Endothelial cell (in vitro differentiated cells): ENCODE results near the gene DISC1. TPM values are rescaled to one million over a fixed set of nuclear protein-coding genes. Genes with fewer than 3 reads are reported as not detected.
A peak's percentile ranks its signal among the peaks of the same experiment; 100 is the strongest.

Experiments
- DNase-seq: peaks from one replicate; pipeline ENCODE4 v3.0.0; 2021; ENCODE audit warnings: low spot score
- H3K27ac Mint-ChIP-seq: one replicate; pipeline ENCODE4 v1.8.0; 2021; ENCODE audit warnings: mixed read lengths, inconsistent platforms; ENCODE audit not compliant: unreplicated experiment
- H3K27me3 Mint-ChIP-seq: one replicate; pipeline ENCODE4 v1.8.0; 2021; ENCODE audit warnings: mild to moderate bottlenecking, moderate library complexity, mixed read lengths, inconsistent platforms; ENCODE audit not compliant: unreplicated experiment
- H3K36me3 Mint-ChIP-seq: one replicate; pipeline ENCODE4 v1.8.0; 2021; ENCODE audit warnings: mild to moderate bottlenecking, low read depth, mixed read lengths, inconsistent platforms; ENCODE audit not compliant: unreplicated experiment
- H3K4me1 Mint-ChIP-seq: one replicate; pipeline ENCODE4 v1.8.0; 2021; ENCODE audit warnings: mild to moderate bottlenecking, mixed read lengths, inconsistent platforms; ENCODE audit not compliant: unreplicated experiment
- H3K4me3 Mint-ChIP-seq: one replicate; pipeline ENCODE4 v1.8.0; 2021; ENCODE audit warnings: mild to moderate bottlenecking, mixed read lengths, inconsistent platforms; ENCODE audit not compliant: unreplicated experiment
- H3K9me3 Mint-ChIP-seq: one replicate; pipeline ENCODE4 v1.8.0; 2021; ENCODE audit warnings: mixed read lengths, inconsistent platforms; ENCODE audit not compliant: unreplicated experiment
- total RNA-seq: library from RNA; stranded (reverse); fragmentation: NEBNext Ultra II Directional; extraction: Animal tissue kit (Norgen Biotek cat#: 25700); gene quantifications from one replicate; pipeline ENCODE4 v1.2.1, GENCODE V29; 2021; ENCODE audit not compliant: unreplicated experiment
- TF ChIP-seq, protein P1 (sequence below): fragments of 200-600 bp; sonication (generic); IDR thresholded peaks from one replicate; pipeline ENCODE4 v1.5.0; 2021; ENCODE audit warnings: antibody characterized with exemption; ENCODE audit not compliant: unreplicated experiment

The DISC1 gene
- total RNA-seq, 1 donor from 2014 or later: 82.5 TPM

DNA sequence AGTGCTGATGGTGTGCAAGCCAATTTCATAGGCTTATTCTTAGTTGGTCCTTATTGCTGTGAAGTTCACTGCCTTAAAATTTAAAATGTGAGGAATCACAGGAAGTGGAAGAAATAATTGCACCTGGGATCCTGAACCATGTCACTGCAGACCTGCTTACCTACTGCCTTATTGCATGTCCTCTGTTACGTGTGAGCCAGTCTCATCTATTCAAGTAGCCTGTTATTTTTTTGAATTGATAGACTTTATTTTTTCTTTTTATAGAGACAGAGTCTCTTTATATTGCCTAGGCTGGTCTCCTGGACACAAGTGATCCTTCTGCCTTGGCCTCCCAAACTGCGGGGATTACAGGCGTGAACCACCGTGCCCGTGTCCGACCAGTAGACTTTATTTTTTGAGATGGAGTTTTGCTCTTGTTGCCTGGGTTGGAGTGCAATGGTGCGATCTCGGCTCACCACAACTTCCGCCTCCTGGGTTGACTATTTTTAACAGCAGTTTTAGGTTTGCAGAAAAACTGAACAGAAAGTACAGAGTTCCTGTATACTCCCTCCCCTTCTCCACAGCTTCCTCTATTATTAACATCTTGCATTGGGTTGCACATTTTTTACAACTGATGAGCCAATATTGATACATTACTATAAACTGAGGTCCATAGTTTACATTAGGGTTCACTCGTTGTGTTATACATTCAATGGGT lies 14.0 kb upstream of the DISC1 start:
- Mint-ChIP-seq H3K4me3 (no peak overlapping the region), H3K4me1 (peaks cover 25% of the 10 kb centered on the region), H3K9me3 (no peaks in the 10 kb centered on the region), H3K27ac (no peak overlapping the region), H3K27me3 (peaks cover 8% of the 10 kb centered on the region), H3K36me3 (no peaks in the 10 kb centered on the region)
- TF ChIP-seq, protein P1, sequence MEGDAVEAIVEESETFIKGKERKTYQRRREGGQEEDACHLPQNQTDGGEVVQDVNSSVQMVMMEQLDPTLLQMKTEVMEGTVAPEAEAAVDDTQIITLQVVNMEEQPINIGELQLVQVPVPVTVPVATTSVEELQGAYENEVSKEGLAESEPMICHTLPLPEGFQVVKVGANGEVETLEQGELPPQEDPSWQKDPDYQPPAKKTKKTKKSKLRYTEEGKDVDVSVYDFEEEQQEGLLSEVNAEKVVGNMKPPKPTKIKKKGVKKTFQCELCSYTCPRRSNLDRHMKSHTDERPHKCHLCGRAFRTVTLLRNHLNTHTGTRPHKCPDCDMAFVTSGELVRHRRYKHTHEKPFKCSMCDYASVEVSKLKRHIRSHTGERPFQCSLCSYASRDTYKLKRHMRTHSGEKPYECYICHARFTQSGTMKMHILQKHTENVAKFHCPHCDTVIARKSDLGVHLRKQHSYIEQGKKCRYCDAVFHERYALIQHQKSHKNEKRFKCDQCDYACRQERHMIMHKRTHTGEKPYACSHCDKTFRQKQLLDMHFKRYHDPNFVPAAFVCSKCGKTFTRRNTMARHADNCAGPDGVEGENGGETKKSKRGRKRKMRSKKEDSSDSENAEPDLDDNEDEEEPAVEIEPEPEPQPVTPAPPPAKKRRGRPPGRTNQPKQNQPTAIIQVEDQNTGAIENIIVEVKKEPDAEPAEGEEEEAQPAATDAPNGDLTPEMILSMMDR: no peak
- no peak for DNase-seq

DNA sequence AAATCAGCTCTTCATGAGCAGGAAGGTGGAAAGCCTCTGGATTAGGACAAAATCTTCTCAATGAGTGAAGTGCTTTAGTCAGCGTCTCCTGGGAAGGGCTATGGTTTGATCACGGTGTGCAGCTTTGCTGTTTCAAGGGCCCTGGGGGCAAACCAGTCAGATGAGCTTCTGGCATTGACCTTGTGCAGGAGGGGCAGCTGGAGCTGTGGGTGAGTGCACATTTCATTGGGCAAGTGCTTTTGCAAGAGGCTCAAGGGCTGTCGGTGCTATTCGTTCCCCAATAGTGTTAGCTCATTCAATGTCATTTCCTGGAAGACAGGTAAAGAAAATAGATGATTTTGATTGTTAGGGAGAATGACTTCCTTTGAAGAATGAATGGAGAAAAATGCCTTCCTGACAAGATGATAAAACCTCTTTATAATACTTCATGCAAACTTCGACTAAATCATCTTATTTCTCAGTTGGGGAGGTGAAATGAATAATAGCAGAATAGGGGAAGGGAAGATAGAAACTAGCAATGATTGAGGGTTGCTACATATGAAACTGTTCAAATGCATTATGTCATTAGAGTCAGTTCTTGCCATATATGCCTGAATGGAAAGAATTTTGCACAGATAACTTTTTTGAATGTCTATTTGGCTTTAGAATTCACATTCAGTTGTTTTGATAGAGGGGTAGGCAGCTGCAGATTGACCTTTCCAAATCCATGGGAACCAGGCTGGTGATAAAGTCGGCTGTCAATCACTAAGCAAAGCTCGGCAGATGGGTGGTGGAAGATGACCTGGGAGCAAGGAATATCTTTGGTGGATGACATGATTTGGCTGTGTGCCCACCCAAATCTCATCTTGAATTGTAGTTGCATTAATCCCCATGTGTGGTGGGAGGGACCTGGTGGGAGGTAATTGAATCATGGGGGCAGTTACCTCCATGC lies 12.9 kb upstream of the DISC1 start:
- H3K27me3 Mint-ChIP-seq: peaks cover 8% of the 10 kb centered on the region
- TF ChIP-seq, protein P1: no peak
- no peaks in the 10 kb centered on the region for H3K9me3 Mint-ChIP-seq
- no peak overlapping the region for H3K27ac Mint-ChIP-seq
- no peak overlapping the region for H3K4me3 Mint-ChIP-seq
- no peaks in the 10 kb centered on the region for H3K36me3 Mint-ChIP-seq
- no peak for DNase-seq
- H3K4me1 Mint-ChIP-seq: peaks cover 36% of the 10 kb centered on the region

DNA sequence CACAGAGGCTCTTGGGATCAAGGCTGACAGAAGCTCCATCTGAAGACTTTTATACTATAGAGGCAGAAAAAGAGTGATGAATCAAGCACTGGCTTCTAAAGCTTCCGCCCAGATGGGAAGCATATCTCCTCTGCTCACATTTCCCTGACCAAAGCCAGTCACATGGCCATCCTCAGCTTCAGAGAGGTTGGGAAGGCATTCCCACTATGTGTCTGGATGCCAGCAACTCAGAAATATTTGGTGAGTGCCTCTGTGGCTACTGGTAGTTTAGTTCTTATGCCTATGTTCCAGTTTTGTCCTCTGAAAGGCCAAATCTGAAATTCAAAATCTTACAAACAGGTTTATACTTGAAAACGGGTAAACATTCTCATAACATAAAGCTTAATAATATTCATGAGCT lies 9.9 kb upstream of the DISC1 start:
- H3K36me3 Mint-ChIP-seq: peaks cover 4% of the 10 kb centered on the region
- TF ChIP-seq, protein P1: no peak
- no peaks in the 10 kb centered on the region for H3K9me3 Mint-ChIP-seq
- no peak overlapping the region for H3K27ac Mint-ChIP-seq
- DNase-seq: no peak
- H3K4me1 Mint-ChIP-seq: peaks cover 51% of the 10 kb centered on the region
- no peak overlapping the region for H3K4me3 Mint-ChIP-seq
- H3K27me3 Mint-ChIP-seq: peaks cover 3% of the 10 kb centered on the region

DNA sequence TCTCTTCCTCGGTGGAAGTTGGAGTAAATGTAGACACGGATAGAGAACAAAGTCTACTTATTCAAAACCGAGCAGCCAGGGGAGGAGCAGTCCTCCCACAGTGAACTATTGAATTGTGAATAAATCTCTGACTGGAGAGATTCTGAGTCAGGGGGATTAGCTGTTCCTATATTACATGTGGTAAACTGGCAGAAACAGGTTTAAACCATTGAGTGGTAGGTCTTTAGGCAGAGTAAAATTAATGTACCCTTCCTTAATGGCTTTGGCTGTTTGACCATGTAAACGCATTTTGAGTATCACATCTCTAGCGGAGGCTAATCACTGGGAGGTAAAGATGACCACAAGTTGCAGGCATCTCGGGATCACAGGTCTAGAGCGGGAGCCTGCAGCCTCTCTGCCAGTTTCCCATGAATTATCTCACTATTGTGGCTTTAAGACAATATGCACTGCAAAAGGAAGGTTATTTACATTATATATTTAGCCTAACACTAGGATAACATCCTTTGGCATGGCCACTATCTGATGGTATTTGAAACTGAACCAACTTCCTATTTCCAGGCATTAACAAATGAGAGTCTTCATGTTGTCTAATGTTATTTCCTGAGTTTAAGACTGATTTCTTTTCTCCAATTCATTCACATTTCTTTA lies 7.9 kb upstream of the DISC1 start:
- Mint-ChIP-seq H3K27me3 (peaks cover 5% of the 10 kb centered on the region), H3K36me3 (peaks cover 4% of the 10 kb centered on the region), H3K4me3 (no peak overlapping the region), H3K27ac (peak overlapping the region; percentile 53), H3K4me1 (peaks cover 43% of the 10 kb centered on the region), H3K9me3 (no peaks in the 10 kb centered on the region)
- DNase-seq: no peak
- TF ChIP-seq, protein P1: no peak
